GM06990 (cell line): ENCODE data around the gene NEK5.

Experiments
- DNase-seq: peaks from one replicate; pipeline ENCODE4 v3.0.0-alpha.2; 2011; ENCODE audit not compliant: insufficient read length; ENCODE audit errors: extremely low read depth
- H3K27me3 ChIP-seq: replicated peaks from 2 replicates; pipeline ENCODE4 v1.6.0; 2011; ENCODE audit warnings: low read length; ENCODE audit not compliant: control insufficient read depth, insufficient read depth
- H3K36me3 ChIP-seq: 2 replicates; pipeline ENCODE4 v1.5.1; 2011; ENCODE audit warnings: low read length; ENCODE audit not compliant: control insufficient read depth, insufficient read depth
- H3K4me3 ChIP-seq: replicated peaks from 2 replicates; pipeline ENCODE4 v1.5.1; 2011; ENCODE audit warnings: low read depth, mild to moderate bottlenecking, control low read depth, low read length
- TF ChIP-seq, protein P1 (sequence below): IDR thresholded peaks from 2 replicates; pipeline ENCODE4 v1.5.1; 2011; ENCODE audit warnings: low read length, control low read depth, mild to moderate bottlenecking, inconsistent platforms; ENCODE audit not compliant: insufficient read depth, poor library complexity, severe bottlenecking

Gene NEK5

DNA sequence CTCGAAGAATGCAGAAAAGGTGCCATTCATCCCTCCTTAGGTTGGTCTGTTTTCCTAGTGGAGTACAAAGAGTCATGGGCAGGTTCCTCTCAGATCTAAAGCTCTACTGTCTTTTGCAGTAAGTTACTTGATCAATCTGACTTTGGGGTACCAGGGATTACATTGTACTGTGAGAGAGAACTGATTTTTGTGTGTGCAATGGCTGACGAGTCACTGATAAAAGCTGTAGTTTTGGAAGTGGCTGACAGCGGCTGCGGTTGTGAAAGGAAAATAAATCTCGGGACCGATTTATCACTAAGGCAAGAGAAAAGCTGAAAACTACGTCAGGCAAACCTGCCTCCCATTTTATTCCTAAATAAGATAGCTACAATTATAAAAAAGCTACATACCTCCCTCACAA is 77.5 kb downstream of the NEK5 start:
- H3K4me3 ChIP-seq: no peak overlapping the region
- no peaks in the 10 kb centered on the region for H3K27me3 ChIP-seq
- DNase-seq: no peak
- TF ChIP-seq, protein P1, sequence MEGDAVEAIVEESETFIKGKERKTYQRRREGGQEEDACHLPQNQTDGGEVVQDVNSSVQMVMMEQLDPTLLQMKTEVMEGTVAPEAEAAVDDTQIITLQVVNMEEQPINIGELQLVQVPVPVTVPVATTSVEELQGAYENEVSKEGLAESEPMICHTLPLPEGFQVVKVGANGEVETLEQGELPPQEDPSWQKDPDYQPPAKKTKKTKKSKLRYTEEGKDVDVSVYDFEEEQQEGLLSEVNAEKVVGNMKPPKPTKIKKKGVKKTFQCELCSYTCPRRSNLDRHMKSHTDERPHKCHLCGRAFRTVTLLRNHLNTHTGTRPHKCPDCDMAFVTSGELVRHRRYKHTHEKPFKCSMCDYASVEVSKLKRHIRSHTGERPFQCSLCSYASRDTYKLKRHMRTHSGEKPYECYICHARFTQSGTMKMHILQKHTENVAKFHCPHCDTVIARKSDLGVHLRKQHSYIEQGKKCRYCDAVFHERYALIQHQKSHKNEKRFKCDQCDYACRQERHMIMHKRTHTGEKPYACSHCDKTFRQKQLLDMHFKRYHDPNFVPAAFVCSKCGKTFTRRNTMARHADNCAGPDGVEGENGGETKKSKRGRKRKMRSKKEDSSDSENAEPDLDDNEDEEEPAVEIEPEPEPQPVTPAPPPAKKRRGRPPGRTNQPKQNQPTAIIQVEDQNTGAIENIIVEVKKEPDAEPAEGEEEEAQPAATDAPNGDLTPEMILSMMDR: no peak
- H3K36me3 ChIP-seq: no peaks in the 10 kb centered on the region

DNA sequence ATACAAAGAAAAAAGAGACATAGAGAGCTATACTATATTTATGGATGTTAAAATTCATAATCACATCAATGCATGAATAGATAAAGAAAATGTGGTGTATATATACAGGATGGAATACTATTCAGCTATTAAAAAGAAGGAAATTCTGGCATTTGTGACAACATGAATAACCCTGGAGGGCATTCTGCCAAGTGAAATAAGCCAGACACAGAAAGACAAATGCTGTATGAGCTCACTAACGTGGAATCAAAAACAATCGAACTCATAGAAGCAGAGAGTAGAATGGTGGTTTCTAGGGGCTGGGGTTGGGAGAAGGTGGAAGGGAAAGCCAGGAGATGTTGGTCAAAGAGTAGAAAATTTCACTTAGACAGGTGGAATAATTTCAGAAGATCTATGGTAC is 80.4 kb downstream of the NEK5 start:
- DNase-seq: no peak
- H3K27me3 ChIP-seq: no peaks in the 10 kb centered on the region
- H3K4me3 ChIP-seq: no peak overlapping the region
- no peaks in the 10 kb centered on the region for H3K36me3 ChIP-seq
- TF ChIP-seq, protein P1: no peak

DNA sequence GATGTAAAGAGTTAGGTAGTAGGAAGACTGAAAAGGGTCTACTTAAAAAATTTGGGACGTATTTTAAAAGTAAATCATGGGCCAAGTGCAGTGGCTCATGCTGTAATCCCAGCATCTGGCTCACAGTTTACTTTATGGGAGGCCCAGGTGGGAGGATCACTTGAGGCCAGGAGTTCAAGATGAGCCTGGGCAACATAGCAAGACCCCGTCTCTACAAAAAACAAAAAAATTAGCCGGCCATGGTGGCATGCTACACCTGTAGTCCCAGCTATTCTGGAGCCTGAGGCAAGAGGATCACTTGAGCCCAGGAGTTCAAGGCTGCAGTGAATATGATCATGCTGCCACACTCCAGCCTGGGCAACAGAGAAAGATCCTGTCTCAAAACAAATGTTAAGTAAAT is 81.4 kb downstream of the NEK5 start:
- DNase-seq: no peak
- Histone ChIP-seq H3K27me3 (no peaks in the 10 kb centered on the region), H3K36me3 (no peaks in the 10 kb centered on the region), H3K4me3 (no peak overlapping the region)
- TF ChIP-seq, protein P1: no peak

DNA sequence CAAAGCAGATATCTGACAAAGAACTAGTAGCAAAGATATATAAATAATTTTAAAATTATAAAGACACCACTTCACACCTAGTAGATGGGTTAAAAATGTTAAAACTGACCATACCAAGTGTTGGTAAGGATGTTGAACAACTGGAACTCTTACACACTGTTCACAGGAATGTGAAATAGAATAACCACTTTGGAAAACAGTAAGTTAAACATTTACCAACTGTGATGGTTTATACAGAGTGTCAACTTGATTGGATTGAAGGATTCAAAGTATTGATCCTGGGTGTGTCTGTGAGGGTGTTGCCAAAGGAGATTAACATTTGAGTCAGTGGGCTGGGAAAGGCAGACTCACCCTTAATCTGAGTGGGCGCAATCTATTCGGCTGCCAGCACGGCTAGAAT is 85.2 kb downstream of the NEK5 start:
- TF ChIP-seq, protein P1: no peak
- Histone ChIP-seq H3K36me3 (no peaks in the 10 kb centered on the region), H3K4me3 (no peak overlapping the region), H3K27me3 (no peaks in the 10 kb centered on the region)
- DNase-seq: no peak

DNA sequence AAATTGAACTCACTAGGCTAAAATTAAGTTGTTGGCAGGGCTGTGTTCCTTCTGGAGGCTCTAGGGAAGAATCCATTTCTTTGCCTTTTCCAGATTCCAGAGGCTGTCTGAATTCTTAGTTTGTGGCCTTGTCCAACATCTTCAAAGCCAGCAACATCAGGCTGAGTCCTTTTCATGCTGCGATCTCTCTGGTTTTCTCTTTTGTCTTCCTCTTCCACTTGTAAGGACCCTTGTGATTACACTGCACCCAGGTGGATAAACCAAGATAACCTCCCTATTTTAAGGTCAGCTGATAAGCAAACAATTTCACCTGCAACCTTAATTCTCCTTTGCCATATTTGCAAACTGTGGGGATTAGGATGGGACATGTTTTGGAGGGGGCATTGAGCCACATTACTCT is 92.8 kb downstream of the NEK5 start:
- Histone ChIP-seq H3K36me3 (no peaks in the 10 kb centered on the region), H3K4me3 (no peak overlapping the region), H3K27me3 (no peaks in the 10 kb centered on the region)
- TF ChIP-seq, protein P1: no peak
- no peak for DNase-seq

DNA sequence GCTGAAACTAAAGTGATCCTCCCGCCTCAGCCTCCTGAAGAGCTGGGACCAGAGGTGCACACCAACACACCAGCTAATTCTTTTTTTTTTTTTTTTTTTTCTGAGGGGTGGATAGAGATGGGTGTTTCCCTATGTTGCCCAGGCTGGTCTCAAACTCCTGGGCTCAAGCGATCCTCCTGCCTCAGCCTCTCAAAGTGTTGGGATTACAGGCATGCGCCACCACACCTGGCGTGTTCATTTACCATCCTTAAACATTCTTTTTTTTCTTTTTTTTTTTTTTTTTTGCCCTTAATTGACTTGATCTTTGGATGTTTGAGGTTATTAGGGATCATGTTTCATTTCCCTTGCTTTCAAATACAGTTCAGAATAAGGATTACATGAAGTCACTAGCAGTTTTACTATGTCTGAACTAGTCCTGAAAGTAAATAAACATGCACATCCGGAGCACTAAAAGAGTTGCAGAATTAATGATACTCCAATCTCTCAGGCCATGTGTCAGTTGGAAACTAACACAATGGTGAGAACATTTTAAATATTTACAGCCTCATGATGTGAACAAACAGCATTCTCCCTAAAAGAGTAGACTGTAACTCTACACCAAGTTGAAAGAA is 94.2 kb downstream of the NEK5 start:
- DNase-seq: no peak
- Histone ChIP-seq H3K27me3 (no peaks in the 10 kb centered on the region), H3K36me3 (no peaks in the 10 kb centered on the region; the same call in 1 of the 2 replicates), H3K4me3 (no peak overlapping the region)
- TF ChIP-seq, protein P1: no peak
